HepG2 (cell line): ENCODE data around the gene GIMAP1. TPM values are rescaled to one million over a fixed set of nuclear protein-coding genes. Genes with fewer than 3 reads are reported as not detected.

Experiments
- ATAC-seq: fragments of 200-7000 bp; cut with Tn5 transposase; 3 replicates; pipeline ENCODE4 v1.9.1; 2020; ENCODE audit warnings: mild to moderate bottlenecking, moderate library complexity
- BruUV-seq: library from RNA; stranded (reverse); fragments of 400-500 nt; replicated peaks from 2 replicates; lab custom pipeline; 2021; lab: Mats Ljungman, UMichigan
- CTCF ChIA-PET: fragments of 300-600 bp; formaldehyde crosslinking; extraction: SDS; loops from one replicate; lab custom pipeline; 2021; ENCODE audit warnings: low total read pairs, inconsistent platforms, low intra/inter-chr PET ratio; lab: Yijun Ruan, JAX
- POLR2A ChIA-PET: fragments of 350-600 bp; sonication (Branson Sonifier 250); formaldehyde crosslinking; loops from one replicate; lab custom pipeline; 2020; ENCODE audit warnings: antibody characterized with exemption, inconsistent platforms; lab: Yijun Ruan, JAX
- DNase-seq: peaks from one replicate; pipeline ENCODE4 v3.0.0-alpha.2; 2015; ENCODE audit warnings: low spot score
- FAIRE-seq: peaks from 3 replicates; lab custom pipeline; 2011; peaks lifted over from hg19 to GRCh38; lab: Jason Lieb, UNC
- H2AFZ ChIP-seq: one replicate; pipeline ENCODE4 v1.6.1; 2011; ENCODE audit warnings: low read length, inconsistent platforms
- H3K27ac ChIP-seq: fragments of 300-600 bp; 3 replicates; pipeline ENCODE4 v1.8.0; 2011; ENCODE audit warnings: mixed run types, mild to moderate bottlenecking, mixed read lengths, low read length, inconsistent platforms; ENCODE audit not compliant: insufficient read depth; ENCODE audit errors: extremely low read length
- H3K27me3 ChIP-seq, 2 experiments: fragments of 200-600 bp in 1 of 2; 2 replicates in 1 of 2; 3 replicates in 1 of 2; pipeline versions ENCODE4 v1.6.0 to v1.8.0; 2011; ENCODE audit warnings: low read length in 2 of 2, mild to moderate bottlenecking in 2 of 2, moderate library complexity in 2 of 2, inconsistent platforms in 1 of 2; ENCODE audit not compliant: insufficient read depth in 2 of 2, control insufficient read depth in 1 of 2
- H3K36me3 ChIP-seq, 2 experiments: fragments of 200-600 bp in 1 of 2; replicated peaks in 1 of 2; 2 replicates in 1 of 2; 3 replicates in 1 of 2; pipeline versions ENCODE4 v1.5.1 to v1.8.0; 2011; ENCODE audit warnings: low read length in 2 of 2, inconsistent platforms in 1 of 2; ENCODE audit not compliant: insufficient read depth in 2 of 2, control insufficient read depth in 1 of 2
- H3K4me1 ChIP-seq: 2 replicates; pipeline ENCODE4 v1.5.1; 2012; ENCODE audit warnings: low read length, inconsistent platforms; ENCODE audit not compliant: insufficient read depth
- H3K4me2 ChIP-seq: 2 replicates; pipeline ENCODE4 v1.6.0; 2011; ENCODE audit warnings: low read depth, low read length, inconsistent platforms
- H3K4me3 ChIP-seq, 3 experiments: fragments of 200-600 bp in 1 of 3; sonication (generic), shearing (Covaris generic) in 1 of 3; replicated peaks in 1 of 3; 2 replicates each; pipeline ENCODE4 v1.5.1; 2011 to 2016; ENCODE audit warnings: low read length in 3 of 3, inconsistent platforms in 2 of 3, low read depth in 2 of 3, mild to moderate bottlenecking in 2 of 3, control low read depth in 1 of 3, mixed read lengths in 1 of 3; ENCODE audit not compliant: insufficient read depth in 1 of 3
- H3K79me2 ChIP-seq: one replicate; pipeline ENCODE4 v1.6.1; 2011; ENCODE audit warnings: low read length, inconsistent platforms; ENCODE audit not compliant: insufficient read depth
- H3K9ac ChIP-seq: 2 replicates; pipeline ENCODE4 v1.6.0; 2011; ENCODE audit warnings: mild to moderate bottlenecking, low read depth, low read length, inconsistent platforms; ENCODE audit not compliant: insufficient read depth
- H3K9me3 ChIP-seq: 2 replicates; pipeline ENCODE4 v1.5.1; 2012; ENCODE audit warnings: mild to moderate bottlenecking, low read length
- H4K20me1 ChIP-seq: 2 replicates; pipeline ENCODE4 v1.6.0; 2011; ENCODE audit warnings: inconsistent platforms, mild to moderate bottlenecking, low read length, moderate library complexity; ENCODE audit not compliant: insufficient read depth
- FOSL1 ChIP-seq: sonication (generic); formaldehyde crosslinking; IDR thresholded peaks from 2 replicates; pipeline ENCODE4 v1.9.0; 2021; ENCODE audit warnings: missing genetic modification reagents, borderline replicate concordance
- FOXM1 ChIP-seq: sonication (generic); formaldehyde crosslinking; IDR thresholded peaks from 2 replicates; pipeline ENCODE4 v1.5.0; 2020; ENCODE audit warnings: missing genetic modification reagents
- GFI1 ChIP-seq: sonication (generic); formaldehyde crosslinking; IDR thresholded peaks from 2 replicates; pipeline ENCODE4 v1.5.0; 2020; ENCODE audit warnings: missing genetic modification reagents, mild to moderate bottlenecking, borderline replicate concordance
- IRX3 ChIP-seq: sonication (generic); formaldehyde crosslinking; IDR thresholded peaks from 2 replicates; pipeline ENCODE4 v1.8.1; 2023; ENCODE audit warnings: mild to moderate bottlenecking, low read depth, missing genetic modification reagents, borderline replicate concordance
- KLF13 ChIP-seq: sonication (generic); formaldehyde crosslinking; IDR thresholded peaks from 2 replicates; pipeline ENCODE4 v1.4.0; 2020; ENCODE audit warnings: mild to moderate bottlenecking, missing genetic modification reagents
- MIER3 ChIP-seq: IDR thresholded peaks from 2 replicates; pipeline ENCODE4 v1.6.1; 2016; ENCODE audit warnings: missing compliant biosample characterization, borderline replicate concordance
- MIXL1 ChIP-seq: IDR thresholded peaks from 2 replicates; pipeline ENCODE4 v1.6.1; 2016
- NKX3-1 ChIP-seq: sonication (generic); formaldehyde crosslinking; IDR thresholded peaks from 2 replicates; pipeline ENCODE4 v1.5.0; 2020; ENCODE audit warnings: missing genetic modification reagents
- SRSF1 ChIP-seq: fragments of 200-400 bp; formaldehyde crosslinking; optimal IDR thresholded peaks from 2 replicates; pipeline ENCODE3; 2017; ENCODE audit warnings: mild to moderate bottlenecking, low read depth, low read length, moderate library complexity
- ZNF547 ChIP-seq: sonication (generic); formaldehyde crosslinking; IDR thresholded peaks from 2 replicates; pipeline ENCODE4 v1.5.1; 2020; ENCODE audit warnings: mild to moderate bottlenecking, missing genetic modification reagents
- ZNF550 ChIP-seq: sonication (generic); formaldehyde crosslinking; IDR thresholded peaks from 2 replicates; pipeline ENCODE4 v1.4.0; 2020; ENCODE audit warnings: mild to moderate bottlenecking, missing genetic modification reagents, borderline replicate concordance
- ZNF577 ChIP-seq: sonication (generic); formaldehyde crosslinking; IDR thresholded peaks from 2 replicates; pipeline ENCODE4 v1.4.0; 2020; ENCODE audit warnings: mild to moderate bottlenecking, low read depth, missing genetic modification reagents, borderline replicate concordance
- ZNF589 ChIP-seq: sonication (generic); formaldehyde crosslinking; conservative IDR thresholded peaks from 2 replicates; pipeline ENCODE4 v1.8.0; 2022; ENCODE audit warnings: mild to moderate bottlenecking, moderate library complexity, missing genetic modification reagents
- ZNF780A ChIP-seq: sonication (generic); formaldehyde crosslinking; IDR thresholded peaks from 2 replicates; pipeline ENCODE4 v1.8.0; 2022; ENCODE audit warnings: mild to moderate bottlenecking, missing genetic modification reagents, moderate library complexity
- ZNF83 ChIP-seq: sonication (generic); formaldehyde crosslinking; IDR thresholded peaks from 2 replicates; pipeline ENCODE4 v1.4.0; 2020; ENCODE audit warnings: missing genetic modification reagents, mild to moderate bottlenecking, borderline replicate concordance
- ZNF883 ChIP-seq: sonication (generic); formaldehyde crosslinking; IDR thresholded peaks from 2 replicates; pipeline ENCODE4 v1.5.1; 2020; ENCODE audit warnings: mild to moderate bottlenecking, missing genetic modification reagents; ENCODE audit errors: not compliant biosample characterization
- ZNF891 ChIP-seq: sonication (generic); formaldehyde crosslinking; IDR thresholded peaks from 2 replicates; pipeline ENCODE4 v1.5.0; 2020; ENCODE audit warnings: mild to moderate bottlenecking, missing genetic modification reagents
- WGBS: methylation state at CpG from one replicate; pipeline ENCODE4 v1.1.6; 2017; ENCODE audit warnings: low lambda C conversion rate; 5-methylcytosine and 5-hydroxymethylcytosine counted together
- in situ Hi-C: cut with HindIII; loops from 2 replicates; pipeline ENCODE4 v1.10.0; 2017; ENCODE audit warnings: low pct_unique_long_range_greater_than_20kb; ENCODE audit not compliant: extremely low pct_ligation_motif_present
- intact Hi-C: fragments of 100-400 bp; cut with micrococcal nuclease; formaldehyde crosslinking; loops from one replicate; pipeline ENCODE4 v1.10.0; 2022; ENCODE audit not compliant: unreplicated experiment
- polyA plus RNA-seq, 8 experiments: library from polyadenylated mRNA; depleted of rRNA in 3 of 8; stranded (reverse) in 7 of 8; unstranded in 1 of 8; fragments of >200 nt; fragmentation: Illumina TruSeq in 4 of 8; extraction: Trizol in 4 of 8; gene quantifications; 2 replicates each; pipeline versions ENCODE4 v1.2.1 to v1.2.3, GENCODE V29; 2011 to 2016; ENCODE audit warnings: low read depth in 4 of 8, missing spikeins in 1 of 8, mixed read lengths in 1 of 8; ENCODE audit not compliant: insufficient read depth in 1 of 8
- total RNA-seq, 5 experiments: library from RNA; depleted of rRNA; stranded (reverse); fragments of >200 nt; fragmentation: Illumina TruSeq; extraction: Trizol; gene quantifications; 2 replicates each; pipeline ENCODE4 v1.2.3, GENCODE V29; 2016; ENCODE audit warnings: low read depth in 1 of 5

The GIMAP1 gene
- total and polyA plus RNA-seq, 2 of the 13 experiments (the other 11 are each of a cell fraction or from before 2014, with no cell fraction given): not detected

- intact Hi-C loops (no loop called here), in situ Hi-C loops (no loop called here)
- 0% methylated on average over 1 of the region's 1 CpG for WGBS
- Histone ChIP-seq H3K9ac (no peak overlapping the region), H3K36me3 (no peaks in the 10 kb centered on the region), H3K4me1 (peaks cover 14% of the 10 kb centered on the region), H4K20me1 (no peaks in the 10 kb centered on the region), H3K9me3 (no peaks in the 10 kb centered on the region), H3K79me2 (no peaks in the 10 kb centered on the region), H3K4me2 (no peak overlapping the region), H3K27ac (no peak overlapping the region), H3K27me3 (peaks cover 0 to 9% of the 10 kb centered on the region in 2 experiments; a peak in 2 of 5 replicates), H3K4me3 (no peak overlapping the region), H2AFZ (no peak overlapping the region)
- POLR2A ChIA-PET: no interaction called here
- TF ChIP-seq ZNF547 (CRISPR knock-in tag) (no peak), MIER3 (CRISPR knock-in tag) (no peak), ZNF891 (CRISPR knock-in tag) (no peak), IRX3 (CRISPR knock-in tag) (no peak), MIXL1 (CRISPR knock-in tag) (no peak), ZNF589 (CRISPR knock-in tag) (no peak), KLF13 (CRISPR knock-in tag) (no peak), GFI1 (CRISPR knock-in tag) (no peak), SRSF1 (no peak), ZNF577 (no peak), ZNF780A (CRISPR knock-in tag) (no peak), FOXM1 (CRISPR knock-in tag) (no peak), FOSL1 (CRISPR knock-in tag) (no peak), NKX3-1 (CRISPR knock-in tag) (no peak), ZNF83 (no peak), ZNF550 (no peak), ZNF883 (CRISPR knock-in tag) (no peak)
- CTCF ChIA-PET: no interaction called here
- ATAC-seq: no peak
- DNase-seq: no peak
- BruUV-seq: no TSS peak
- FAIRE-seq: no peak
These were observed 7.1 kb downstream of the GIMAP1 start for GRCh38 chr7:150723467-150723866.
